ENCODE data around the gene ADGRG6.

Gene ADGRG6

DNA sequence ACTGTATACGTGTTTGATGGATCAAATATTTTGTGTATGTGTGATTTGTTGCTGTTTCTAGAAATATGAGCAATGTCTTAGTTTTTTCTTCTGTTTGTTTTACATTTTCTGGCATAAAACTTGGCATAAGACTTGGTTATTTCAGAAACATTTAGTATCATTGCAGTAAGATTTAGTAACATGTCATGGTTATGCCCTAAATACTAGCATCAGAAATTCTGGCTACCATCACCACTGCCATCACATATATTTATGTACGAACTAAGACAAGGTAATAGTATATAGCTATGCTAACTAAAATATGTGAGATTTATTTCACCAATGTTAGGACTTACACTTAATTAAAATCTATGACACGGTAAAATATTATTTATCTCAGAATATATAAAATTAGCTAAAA is 10.3 kb upstream of the ADGRG6 start:
- DNase-seq (ENCODE audit: low read depth in 2 of 2), result no peak

DNA sequence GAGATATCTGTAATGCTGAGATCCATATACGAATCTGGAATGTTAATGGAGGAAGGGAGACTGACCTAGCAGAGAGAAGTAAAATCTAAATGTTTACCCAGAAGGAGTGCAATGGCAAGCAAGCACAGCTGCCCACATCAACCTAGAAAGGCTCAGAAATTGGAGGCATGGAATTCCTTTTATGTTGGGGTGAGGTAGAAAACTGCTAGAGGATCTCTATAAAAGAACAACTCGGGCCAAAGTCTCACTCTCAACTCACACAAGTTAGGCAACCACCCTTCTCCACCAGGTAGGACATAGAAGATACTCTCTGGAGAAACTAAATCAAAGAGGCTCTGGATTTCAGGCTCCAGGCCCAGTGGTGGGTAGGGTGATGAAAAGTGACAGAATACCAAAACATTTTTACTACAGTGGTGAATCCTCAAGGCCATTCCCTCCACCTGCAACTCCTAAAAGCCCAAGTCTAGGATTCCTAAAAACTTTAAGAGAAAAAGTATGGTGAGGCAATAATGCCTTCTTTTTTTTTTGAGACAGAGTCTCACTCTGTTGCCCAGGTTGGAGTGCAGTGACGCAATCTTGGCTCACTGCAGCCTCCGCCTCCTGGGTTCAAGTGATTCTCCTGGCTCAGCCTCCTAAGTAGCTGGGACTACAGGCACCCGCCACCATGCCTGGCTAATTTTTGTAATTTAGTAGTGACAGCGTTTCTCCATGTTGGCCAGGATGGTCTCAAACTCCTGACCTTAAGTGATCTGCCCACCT is 9.5 kb upstream of the ADGRG6 start:
- no peak for DNase-seq (ENCODE audit: low read depth in 2 of 2)

DNA sequence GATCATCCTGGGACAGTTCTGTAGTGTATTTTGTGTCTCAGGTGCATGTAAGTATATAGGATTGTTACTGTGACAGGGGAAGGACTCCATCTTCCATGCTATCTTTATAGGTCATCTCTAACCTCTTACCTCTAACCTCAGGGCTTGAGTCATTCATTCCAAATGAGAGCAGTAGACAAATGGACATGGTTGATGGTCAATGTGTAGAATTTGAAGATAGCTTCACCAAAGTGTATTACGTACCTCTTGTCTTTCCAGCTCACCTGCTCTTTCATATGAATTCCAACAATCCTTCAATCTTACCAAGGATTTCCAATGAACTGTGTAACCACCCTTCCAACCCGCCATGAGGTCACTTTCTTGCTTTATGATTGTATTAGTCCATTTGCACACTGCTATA is 8.7 kb upstream of the ADGRG6 start:
- DNase-seq (ENCODE audit: low read depth in 2 of 2), result no peak

DNA sequence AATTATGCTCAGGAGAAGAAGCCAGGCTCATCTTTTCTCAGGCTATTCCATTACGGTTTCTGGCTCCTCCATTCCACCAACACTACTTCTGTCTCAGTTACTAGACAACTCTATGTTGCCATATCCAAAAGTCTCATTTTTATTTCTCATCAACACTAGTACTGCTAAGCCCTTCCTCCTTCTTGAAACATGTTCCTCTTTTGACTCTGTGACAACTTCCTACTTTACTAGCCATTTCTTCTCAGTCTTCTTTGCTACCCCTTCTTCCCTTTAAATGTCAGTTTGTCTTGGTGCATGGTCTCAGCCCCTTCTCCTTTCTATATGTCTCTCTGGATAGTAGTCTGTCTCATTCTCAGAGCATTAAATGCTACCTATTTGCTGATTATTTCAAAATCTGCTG is 7.1 kb upstream of the ADGRG6 start:
- no peak for DNase-seq (ENCODE audit: low read depth in 2 of 2)

DNA sequence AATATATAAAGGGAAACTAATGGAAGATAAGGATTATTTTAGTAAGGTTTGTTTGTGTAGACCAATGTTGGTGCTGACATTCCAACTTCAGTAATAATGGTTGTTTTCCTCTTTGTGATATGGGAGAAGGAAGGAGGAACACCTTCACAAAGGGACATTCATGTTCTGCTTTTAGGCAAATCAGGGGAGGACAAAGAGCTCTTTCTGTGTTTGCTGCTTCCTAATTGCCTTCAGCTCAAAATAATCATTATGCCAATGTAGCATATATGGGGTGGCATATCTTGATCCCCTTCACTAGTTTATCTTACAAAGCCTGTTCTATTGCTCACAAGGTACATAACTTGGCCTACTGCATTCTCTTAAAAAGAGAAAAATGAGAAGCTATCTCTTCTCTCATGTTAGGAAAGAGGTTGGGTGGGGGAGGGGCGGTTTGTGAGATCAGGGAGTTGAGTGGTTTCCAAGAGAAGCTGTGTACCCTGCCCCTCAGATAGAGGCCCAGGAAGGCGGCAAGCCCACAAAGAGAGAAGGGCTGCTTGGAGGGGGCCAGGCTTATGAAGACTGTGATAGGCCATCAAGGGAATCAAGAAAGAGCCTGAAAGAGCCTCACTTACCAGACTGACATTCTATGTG is 4.7 kb upstream of the ADGRG6 start:
- DNase-seq (ENCODE audit: low read depth in 2 of 2), result no peak

DNA sequence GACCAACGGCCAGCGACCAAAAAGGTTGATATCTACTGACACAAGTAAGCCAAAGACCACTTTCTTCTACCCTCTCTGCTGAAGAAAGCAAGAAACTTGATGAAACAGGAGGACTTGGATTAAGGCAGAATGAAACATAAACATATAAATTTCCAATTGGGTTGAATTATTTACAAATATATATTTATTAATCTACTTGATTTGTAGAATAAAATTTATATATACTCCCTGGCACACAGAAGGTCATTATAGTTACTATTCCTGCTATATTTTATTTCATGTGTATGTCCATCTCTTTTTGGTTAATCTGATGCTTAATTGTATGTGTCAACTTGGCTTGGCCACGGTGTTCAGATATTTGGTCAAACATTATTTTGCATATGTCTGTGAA is 4.2 kb upstream of the ADGRG6 start:
- no peak for DNase-seq (ENCODE audit: low read depth in 2 of 2)

DNA sequence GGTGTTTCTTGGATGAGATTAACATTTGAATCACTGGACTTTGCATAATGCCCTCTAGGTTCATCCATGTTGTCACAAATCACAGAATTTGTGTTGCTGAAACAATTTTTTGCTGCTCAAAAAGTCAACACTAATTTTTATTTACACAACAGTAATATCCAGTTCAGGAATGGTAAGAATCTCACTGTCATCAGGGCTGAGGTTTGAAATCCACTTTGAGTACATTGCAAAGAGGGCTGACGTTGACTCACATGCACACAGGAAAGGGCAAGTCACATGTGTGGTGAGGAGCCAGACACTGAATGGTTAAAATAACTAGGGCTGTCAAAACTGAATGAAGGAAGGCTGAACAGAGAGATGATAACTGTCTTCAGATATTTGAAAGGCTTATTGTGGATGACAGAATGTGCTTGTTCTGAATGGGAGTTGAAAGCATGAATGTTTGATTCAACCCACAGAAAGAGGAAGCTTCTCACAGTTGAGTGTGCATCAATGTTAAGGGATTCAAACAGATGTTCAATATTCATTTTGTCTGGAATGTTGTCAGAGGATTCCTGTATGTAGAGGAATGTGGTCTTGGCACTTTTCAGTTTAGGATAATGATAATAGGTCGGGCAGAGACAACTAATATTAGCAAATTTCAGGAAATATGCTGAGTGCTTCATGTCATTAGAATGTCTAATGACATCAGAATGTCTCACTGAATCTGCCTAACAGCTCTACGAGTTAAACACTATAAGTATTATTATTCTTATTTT is 3.6 kb upstream of the ADGRG6 start:
- DNase-seq (ENCODE audit: low read depth in 2 of 2), result no peak

DNA sequence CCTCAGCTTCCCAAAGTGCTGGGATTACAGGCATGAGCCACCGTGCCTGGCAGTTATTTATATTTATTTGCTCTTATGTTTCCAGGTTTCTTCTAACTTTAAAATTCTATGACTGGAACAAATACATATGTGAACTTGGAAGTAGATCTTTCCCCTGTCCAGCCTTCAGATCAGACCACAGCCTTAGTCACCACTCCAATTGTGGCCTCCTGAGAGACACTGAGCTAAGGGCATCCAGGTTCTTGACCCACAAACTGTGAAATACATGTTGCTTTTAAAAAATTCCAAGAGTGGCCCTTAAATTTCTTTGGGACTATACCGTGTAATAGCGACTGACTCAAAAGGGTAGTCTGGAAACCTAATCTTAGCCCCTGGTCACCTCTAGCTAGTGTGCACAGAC is 1.5 kb upstream of the ADGRG6 start:
- no peak for DNase-seq (ENCODE audit: low read depth in 2 of 2)

DNA sequence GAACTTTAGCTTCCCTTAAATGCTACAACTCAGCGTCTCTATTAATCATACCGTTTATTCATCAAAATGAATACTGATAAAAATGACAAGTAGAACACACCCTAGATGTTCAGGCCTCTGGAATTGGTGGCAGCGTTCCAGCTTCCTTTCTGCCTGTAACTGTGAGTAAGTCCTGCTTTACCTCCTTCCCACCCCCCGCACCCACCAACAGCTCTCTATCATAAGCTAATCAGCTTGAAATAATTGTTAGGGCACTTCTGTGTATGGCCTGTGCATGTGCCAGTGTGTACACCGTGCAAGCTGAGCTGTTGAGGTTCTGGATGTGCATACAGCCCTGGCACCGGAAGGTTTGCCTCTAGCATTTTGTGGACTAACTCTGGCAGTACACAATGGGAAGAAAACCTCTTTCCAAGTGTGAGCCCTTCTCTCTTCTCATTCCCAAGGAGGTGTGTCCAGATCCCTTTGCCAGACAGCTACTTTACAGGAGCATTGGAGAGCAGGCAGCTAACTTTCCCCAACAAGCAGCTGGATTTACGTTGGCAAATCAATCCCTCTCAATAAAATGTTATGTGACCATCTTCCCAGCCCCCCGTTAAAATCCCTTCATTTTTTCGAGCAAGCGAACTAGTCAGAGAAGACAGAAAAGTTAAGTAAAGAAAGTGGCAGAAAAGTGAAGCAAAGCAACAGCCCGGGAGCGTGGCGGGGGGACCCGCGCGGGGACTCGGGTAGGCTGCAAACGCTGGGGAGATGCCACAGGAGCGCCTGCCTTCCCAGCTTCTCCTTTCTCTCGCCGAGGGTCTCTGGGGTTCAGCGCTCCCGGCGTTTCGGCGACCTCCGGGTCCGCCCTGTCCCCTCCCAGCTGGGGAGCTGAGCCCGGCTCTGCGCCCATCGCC is 803 bp upstream of the ADGRG6 start:
- DNase-seq (ENCODE audit: low read depth in 2 of 2), result no peak

DNA sequence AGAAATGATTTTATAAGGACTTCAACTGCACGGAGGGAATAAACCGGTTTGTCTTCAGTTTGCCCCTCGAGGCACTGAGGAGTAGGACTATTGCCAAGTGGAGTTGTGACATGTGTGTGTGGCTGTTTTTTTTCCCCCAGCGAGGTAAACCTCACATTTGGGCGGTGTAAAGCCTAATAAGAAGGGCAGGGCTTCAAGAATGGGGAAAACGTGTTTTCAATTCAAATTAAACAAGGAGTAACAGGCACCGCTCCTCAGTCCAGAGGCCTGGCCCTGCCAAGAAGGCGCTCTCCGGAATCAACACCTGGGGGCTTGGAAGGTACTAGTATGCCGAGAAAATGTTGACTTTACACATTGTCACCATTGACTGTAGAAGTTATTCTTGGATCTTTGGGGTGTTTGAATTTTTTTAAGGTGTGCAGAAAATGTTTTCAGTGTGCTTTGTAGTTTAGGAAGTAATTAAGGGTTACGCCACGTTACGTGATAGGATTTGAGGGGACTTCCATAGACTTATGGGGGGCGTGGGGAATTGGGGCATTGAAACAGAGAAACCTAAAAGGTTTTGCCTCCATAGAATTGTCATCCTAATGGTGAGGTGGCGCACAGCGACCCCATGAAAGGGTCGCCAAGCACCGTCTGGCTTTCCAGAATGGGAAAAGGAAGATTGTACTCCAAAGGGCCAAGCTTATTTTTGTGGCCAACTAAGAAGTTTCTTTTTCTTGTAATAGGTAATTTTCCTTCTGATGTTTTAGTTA is 791 bp downstream of the ADGRG6 start:
- DNase-seq (ENCODE audit: low read depth in 2 of 2), result no peak

DNA sequence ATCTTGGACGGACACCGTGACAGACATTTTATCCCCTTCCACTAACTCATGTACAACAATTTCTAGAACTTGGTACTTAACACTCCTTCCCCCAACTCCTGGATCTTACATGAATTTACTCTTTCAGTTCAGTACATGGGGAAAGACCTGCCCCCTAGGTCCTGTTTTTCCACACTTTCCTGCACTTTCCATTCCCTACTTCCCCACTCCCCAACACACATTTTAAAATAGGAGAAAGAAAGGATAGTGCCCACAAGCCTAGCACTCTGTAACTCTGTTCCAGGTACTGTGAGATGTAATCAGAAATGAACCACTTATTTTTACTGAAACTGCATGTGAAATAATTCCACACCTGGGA is 1.3 kb downstream of the ADGRG6 start:
- DNase-seq (ENCODE audit: low read depth in 2 of 2), result no peak

DNA sequence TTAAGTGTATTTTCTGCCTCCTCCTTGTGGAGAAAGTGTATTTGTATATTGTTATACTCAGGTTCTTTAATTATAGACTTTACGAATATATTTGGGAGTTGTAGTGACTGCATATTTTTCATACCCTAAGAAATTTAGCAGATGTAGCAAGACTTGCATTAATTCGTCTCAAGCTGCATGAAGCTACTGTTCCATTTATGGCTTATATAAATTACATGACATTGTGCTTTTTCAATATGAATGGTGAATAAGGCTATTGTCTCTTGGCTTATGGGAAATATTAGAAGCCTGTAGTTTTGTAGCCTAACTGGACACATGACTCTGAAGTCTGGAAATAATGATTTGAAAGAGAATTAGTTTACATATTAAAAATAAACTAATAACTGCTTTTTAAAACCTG is 2.4 kb downstream of the ADGRG6 start:
- no peak for DNase-seq (ENCODE audit: low read depth in 2 of 2)

DNA sequence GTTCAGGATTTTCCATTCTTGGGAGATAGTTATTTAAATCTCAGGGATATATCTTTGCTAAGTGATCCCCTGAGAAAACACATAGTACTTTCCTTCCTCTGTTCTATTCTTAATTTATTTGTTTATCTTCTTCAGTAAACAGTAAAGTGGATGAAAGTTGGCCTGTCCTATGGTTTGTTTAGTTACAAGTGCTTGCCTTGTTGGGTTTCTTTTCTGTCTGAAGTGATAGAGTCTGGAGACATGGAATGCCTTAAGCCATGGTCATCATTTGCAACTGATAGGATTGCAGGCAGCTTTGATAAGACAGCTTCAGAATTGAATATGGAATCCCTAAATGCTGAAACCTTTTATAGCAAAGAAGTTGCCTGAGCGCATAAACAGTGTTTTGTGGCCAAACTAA is 4.9 kb downstream of the ADGRG6 start:
- DNase-seq (ENCODE audit: low read depth in 2 of 2), result no peak

DNA sequence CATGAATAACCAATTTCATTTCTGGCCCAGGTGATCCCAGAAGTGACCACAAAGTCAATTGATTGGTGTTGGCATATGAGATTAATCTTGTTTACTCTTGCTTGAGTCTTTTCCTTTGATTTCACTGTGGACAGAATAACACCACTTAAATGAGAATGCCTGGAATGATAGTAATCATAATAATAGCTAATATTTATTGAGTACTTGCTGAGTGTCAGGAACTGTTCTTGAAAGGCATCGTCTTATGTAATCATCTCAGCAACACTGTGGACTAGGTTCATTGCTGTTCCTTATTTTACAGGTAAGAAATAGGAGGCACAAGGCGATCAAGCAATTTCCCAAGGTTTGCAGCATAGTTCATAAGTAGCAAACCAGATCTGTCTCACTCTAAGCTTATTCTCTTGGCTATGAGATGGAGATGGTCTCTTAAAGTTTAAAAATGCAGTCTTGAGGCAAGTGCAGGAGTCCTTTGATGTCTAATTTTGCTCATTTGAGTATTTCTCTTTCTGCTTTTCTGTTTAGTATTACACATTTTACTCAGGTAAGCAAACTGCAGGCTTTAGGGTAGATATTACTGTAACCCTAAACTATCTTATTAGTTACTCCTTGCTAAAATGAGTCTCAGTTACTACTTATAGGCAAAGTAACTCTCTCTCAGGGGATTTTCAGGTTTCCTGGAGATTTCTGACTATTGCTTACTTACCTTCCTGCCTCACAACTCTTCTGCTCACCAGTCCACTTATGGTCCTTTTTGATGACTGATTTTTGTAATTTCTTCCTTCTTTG is 6.3 kb downstream of the ADGRG6 start:
- DNase-seq (ENCODE audit: low read depth in 2 of 2), result no peak

DNA sequence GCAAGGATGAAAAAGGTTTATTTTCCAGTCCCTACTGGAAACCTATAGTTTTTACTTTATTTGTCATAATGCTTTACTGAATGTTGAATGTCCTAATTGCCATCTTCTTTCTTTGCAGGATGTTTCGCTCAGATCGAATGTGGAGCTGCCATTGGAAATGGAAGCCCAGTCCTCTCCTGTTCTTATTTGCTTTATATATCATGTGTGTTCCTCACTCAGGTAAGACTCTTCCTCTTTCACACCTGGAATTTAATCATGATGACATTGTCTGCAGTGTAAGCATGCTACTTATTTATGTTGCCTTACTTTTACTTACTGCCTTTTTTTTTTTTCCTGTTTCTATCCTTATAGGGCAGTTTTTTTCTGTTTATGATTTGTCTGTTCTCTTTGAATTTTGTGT is 7.6 kb downstream of the ADGRG6 start:
- DNase-seq (ENCODE audit: low read depth in 2 of 2), result no peak

DNA sequence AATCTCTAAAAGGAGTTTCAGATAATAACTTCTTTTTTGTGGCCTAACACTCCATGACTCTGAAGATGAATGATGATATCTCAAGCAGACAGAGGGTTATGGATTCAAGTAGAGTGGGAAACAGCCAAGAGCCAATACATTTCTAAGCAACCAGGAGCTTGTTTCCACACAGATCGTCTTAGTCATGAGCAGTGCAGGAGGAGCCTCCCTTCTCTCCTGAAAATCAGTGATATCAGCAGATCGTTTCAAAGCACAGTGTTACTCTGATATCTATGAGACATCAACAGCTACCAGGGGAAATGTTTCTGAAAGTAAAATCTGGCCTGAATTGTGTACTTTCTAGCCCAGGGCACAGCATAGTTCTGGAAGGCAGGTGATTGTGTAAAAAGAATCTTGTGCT is 11.5 kb downstream of the ADGRG6 start:
- DNase-seq (ENCODE audit: low read depth in 2 of 2), result no peak

DNA sequence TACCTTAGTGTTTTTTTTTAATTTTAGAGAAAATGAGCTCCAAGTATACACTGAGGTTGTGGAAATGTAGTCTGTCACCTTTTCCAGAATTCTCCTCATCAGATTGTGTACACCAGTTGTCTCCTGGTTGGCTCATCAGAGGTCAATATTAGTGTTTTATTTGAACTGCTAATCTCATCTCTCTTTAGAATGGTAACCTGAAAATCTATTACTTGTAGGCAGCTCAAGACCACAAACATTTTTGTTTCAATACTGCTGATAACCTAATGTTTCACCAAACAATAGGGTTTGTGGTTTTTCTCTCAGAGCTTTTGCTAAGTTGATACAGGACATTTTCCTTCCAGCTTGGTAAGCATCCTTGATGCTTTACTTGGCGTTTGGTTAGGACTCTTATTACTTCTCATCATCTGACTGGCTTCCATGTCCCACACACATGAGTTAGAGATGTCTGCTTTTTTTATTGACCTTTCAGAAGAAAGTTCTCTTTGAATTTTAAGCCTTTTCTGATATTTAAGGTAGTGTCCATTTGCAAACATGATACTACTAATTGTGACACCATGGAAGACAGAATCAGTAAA is 15.1 kb downstream of the ADGRG6 start:
- DNase-seq (ENCODE audit: low read depth in 2 of 2), result no peak

DNA sequence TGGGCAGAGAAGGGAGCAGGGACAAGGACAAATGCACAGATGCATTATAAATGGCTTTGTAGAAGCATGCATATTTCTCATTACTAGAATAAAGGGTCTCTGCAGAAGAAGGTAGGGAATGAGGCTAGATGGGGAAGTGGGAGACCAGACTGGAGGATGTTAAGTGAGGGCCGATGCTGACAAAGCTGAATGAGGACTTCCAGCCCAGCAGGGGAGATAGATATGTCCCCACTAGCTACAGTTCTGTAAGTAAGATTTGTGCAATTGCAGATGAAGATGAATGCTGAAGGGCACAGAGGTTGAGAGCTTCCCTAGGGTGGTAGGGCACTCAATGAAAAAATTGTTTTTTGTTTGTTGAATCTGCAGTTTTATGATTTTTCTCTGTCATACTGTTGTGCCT is 16.9 kb downstream of the ADGRG6 start:
- no peak for DNase-seq (ENCODE audit: low read depth in 2 of 2)

DNA sequence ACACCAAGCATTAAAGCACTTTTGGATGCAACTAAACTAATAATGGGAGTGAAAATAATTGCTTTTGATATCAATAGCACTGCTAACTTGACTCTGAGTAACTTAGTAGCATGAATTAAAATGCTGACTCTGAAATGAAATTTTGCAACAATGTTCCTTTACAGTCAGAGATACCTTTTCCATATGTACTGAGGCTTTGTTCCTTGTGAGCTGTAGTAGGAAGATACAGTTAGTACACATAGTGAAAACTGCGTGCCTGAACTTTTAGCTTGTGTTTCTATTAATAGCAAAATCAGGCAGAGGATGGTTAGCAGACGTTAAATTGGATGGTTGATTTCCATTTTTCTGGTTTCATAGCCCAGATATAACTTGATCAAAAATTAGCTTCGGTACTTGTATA is 18.6 kb downstream of the ADGRG6 start:
- no peak for DNase-seq (ENCODE audit: low read depth in 2 of 2)

DNA sequence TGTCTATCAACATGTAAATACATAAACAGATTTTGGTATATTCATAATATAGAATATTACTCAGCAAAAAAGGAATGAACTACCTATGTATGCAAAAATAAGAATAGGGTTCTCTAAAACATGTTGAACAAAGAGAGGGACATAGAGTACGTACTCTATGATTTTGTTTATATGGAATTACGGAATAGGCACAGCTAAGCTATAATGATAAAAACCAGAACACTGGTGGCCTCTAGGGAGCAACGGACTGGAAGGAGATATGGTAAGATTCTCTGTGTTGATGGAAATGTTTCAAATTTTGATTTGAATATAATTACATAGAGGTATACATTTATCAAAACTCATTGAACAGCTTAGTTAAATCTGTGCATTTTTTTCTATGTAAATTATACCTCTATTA is 19.6 kb downstream of the ADGRG6 start:
- DNase-seq (ENCODE audit: low read depth in 2 of 2), result no peak

Measured in stimulated activated CD8-positive, alpha-beta memory T cell treated with anti-CD3 and anti-CD28 coated beads, Interleukin-7, amount 100 ng/mL, for 4 hours (primary cell).